ENCODE measurements around the gene PANK4.

The PANK4 gene

GRCh38 chr1:2480236-2480985 lies 46.0 kb downstream of the PANK4 start:
- TF ChIP-seq ZBTB7A (IDR thresholded peaks at IDR 0.05; ENCODE audit: low read depth) (no peak), TAF1 (IDR thresholded peaks at IDR 0.05; ENCODE audit: low read depth) (no peak), NFIC (IDR thresholded peaks at IDR 0.05) (no peak), FOXM1 (IDR thresholded peaks at IDR 0.05; ENCODE audit: borderline replicate concordance, low read depth) (no peak), REST (IDR thresholded peaks at IDR 0.05; ENCODE audit: low read depth) (no peak), RAD21 (IDR thresholded peaks at IDR 0.05; ENCODE audit: low read depth) (no peak), CEBPB (IDR thresholded peaks at IDR 0.05) (no peak)

GRCh38 chr1:2479618-2480017 lies 46.8 kb downstream of the PANK4 start:
- no peak for TF ChIP-seq MAX (IDR thresholded peaks at IDR 0.05)
- no peak for TF ChIP-seq EGR1 (IDR thresholded peaks at IDR 0.05)
- no peak for TF ChIP-seq NFIC (IDR thresholded peaks at IDR 0.05)
- TF ChIP-seq TCF12 (IDR thresholded peaks at IDR 0.05; ENCODE audit: low read depth), result no peak
- no peak for TF ChIP-seq YY1 (IDR thresholded peaks at IDR 0.05; ENCODE audit: low read depth)
- no peak for TF ChIP-seq USF1 (IDR thresholded peaks at IDR 0.05)
- no peak for TF ChIP-seq TEAD4 (IDR thresholded peaks at IDR 0.05)
- TF ChIP-seq ZBTB7A (IDR thresholded peaks at IDR 0.05; ENCODE audit: low read depth), result no peak
- no peak for TF ChIP-seq EP300 (IDR thresholded peaks at IDR 0.05; ENCODE audit: borderline replicate concordance)
- TF ChIP-seq TAF1 (IDR thresholded peaks at IDR 0.05; ENCODE audit: low read depth), result no peak
- TF ChIP-seq CEBPB (IDR thresholded peaks at IDR 0.05), result no peak

GRCh38 chr1:2479186-2479585 lies 47.2 kb downstream of the PANK4 start:
- no peak for TF ChIP-seq RAD21 (IDR thresholded peaks at IDR 0.05; ENCODE audit: low read depth)
- TF ChIP-seq MAX (IDR thresholded peaks at IDR 0.05), result no peak
- no peak for TF ChIP-seq REST (IDR thresholded peaks at IDR 0.05; ENCODE audit: low read depth)
- no peak for TF ChIP-seq EGR1 (IDR thresholded peaks at IDR 0.05)
- no peak for TF ChIP-seq TAF1 (IDR thresholded peaks at IDR 0.05; ENCODE audit: low read depth)

- TF ChIP-seq ZBTB7A (IDR thresholded peaks at IDR 0.05; ENCODE audit: low read depth) (no peak), RAD21 (IDR thresholded peaks at IDR 0.05; ENCODE audit: low read depth) (no peak), NFIC (IDR thresholded peaks at IDR 0.05) (no peak), EGR1 (IDR thresholded peaks at IDR 0.05) (no peak)
Observed at GRCh38 chr1:2477791-2478499, 48.5 kb downstream of the PANK4 start.

GRCh38 chr1:2477309-2477708 lies 49.1 kb downstream of the PANK4 start:
- TF ChIP-seq YY1 (IDR thresholded peaks at IDR 0.05; ENCODE audit: low read depth), result no peak
- TF ChIP-seq CEBPB (IDR thresholded peaks at IDR 0.05), result no peak
- no peak for TF ChIP-seq MAX (IDR thresholded peaks at IDR 0.05)
- no peak for TF ChIP-seq REST (IDR thresholded peaks at IDR 0.05; ENCODE audit: low read depth)
- no peak for TF ChIP-seq EGR1 (IDR thresholded peaks at IDR 0.05)
- no peak for TF ChIP-seq EP300 (IDR thresholded peaks at IDR 0.05; ENCODE audit: borderline replicate concordance)
